Esophagus squamous epithelium (tissue), 4 donors: ENCODE data around the gene PPP1R8.

Experiments used
- CTCF ChIP-seq, 6 experiments: fragments of 450-650 bp in 4 of 6; fragments of 200-600 bp in 2 of 6; sonication (generic) in 2 of 6; IDR thresholded peaks; one replicate each; pipeline ENCODE4 v1.5.1; 2016 to 2019; ENCODE audit warnings: antibody characterized with exemption in 6 of 6, mild to moderate bottlenecking in 4 of 6, moderate library complexity in 4 of 6
- POLR2A ChIP-seq, 4 donors: fragments of 450-650 bp; IDR thresholded peaks; one replicate each; pipeline ENCODE4 v1.6.1; 2017; ENCODE audit warnings: antibody characterized with exemption in 4 of 4, mild to moderate bottlenecking in 4 of 4, moderate library complexity in 3 of 4

DNA sequence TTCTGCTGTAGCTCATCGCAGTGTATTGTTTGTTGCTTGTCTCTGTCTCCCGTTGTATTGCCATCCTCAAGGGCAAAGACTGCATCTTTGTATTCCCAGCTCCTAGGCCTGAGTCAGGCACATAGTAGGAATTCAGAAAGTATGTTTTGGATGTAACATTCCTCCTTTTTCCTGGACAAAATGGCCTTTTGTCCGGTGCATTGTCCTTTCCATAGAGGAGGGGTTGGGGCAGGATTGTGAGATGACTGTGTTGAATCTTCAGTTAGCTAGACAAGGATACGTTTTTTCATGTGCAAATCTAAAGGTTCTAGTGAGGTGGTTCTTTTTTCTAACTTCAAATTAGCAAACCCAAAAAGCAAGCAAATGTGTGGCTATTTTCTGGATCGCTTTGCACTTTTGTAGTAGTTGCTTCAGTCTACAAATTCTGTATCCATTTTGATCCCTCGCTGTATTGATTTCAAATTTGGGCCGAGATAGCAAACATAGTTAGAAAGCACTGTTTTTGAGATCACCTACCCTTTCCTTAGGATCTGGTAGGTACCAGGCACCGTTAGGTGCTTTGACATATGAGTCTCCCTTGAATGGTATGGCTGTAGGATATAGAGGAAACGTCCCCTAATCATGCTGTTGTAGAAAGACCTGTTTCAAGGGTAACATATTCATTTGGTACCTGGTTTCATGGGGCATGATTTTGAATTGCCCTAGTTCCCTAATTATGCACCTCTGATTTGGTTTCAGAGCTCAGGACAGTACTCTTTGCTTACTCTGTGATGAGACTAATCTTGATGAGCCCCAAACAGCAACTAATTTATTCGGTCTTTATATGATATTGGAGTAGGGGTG, 1.2 kb downstream of the PPP1R8 start:
- TF ChIP-seq POLR2A (IDR thresholded peaks at IDR 0.05) = no peak
- no peak for TF ChIP-seq CTCF (IDR thresholded peaks at IDR 0.05)
